GM12878 (cell line): ENCODE results near the gene GOLGA7B. TPM values are rescaled to one million over a fixed set of nuclear protein-coding genes. Genes with fewer than 3 reads are reported as not detected.

ENCODE experiments used
- ATAC-seq: fragments of 200-7000 bp; cut with Tn5 transposase; 3 replicates; pipeline ENCODE4 v1.9.1; 2020; ENCODE audit warnings: mild to moderate bottlenecking, moderate library complexity
- BruUV-seq: library from RNA; stranded (reverse); fragments of 400-500 nt; replicated peaks from 2 replicates; lab custom pipeline; 2021; lab: Mats Ljungman, UMichigan
- CTCF ChIA-PET: fragments of 300-600 bp; sonication (Branson Sonifier 250); formaldehyde crosslinking; extraction: SDS; loops from one replicate; lab custom pipeline; 2021; ENCODE audit warnings: inconsistent platforms; lab: Yijun Ruan, JAX
- POLR2A ChIA-PET: fragments of 350-600 bp; formaldehyde crosslinking; extraction: SDS; loops from one replicate; lab custom pipeline; 2021; ENCODE audit warnings: inconsistent platforms; lab: Charles Lee
- RAD21 ChIA-PET: fragments of 300-600 bp; sonication (Branson Sonifier 250); formaldehyde crosslinking; loops from one replicate; lab custom pipeline; 2023; ENCODE audit warnings: antibody characterized with exemption; ENCODE audit not compliant: unreplicated experiment; lab: Charles Lee
- SMC1A ChIA-PET: fragments of 300-600 bp; sonication (Branson Sonifier 250); formaldehyde crosslinking; loops from one replicate; lab custom pipeline; 2023; ENCODE audit not compliant: unreplicated experiment, uncharacterized antibody; lab: Charles Lee
- DNase-seq: peaks from one replicate; pipeline ENCODE4 v3.0.0-alpha.2; 2011; ENCODE audit warnings: low read depth, low spot score
- FAIRE-seq: peaks from 3 replicates; lab custom pipeline; 2011; peaks lifted over from hg19 to GRCh38; lab: Jason Lieb, UNC
- H2AFZ ChIP-seq: 2 replicates; pipeline ENCODE4 v1.6.0; 2011; ENCODE audit warnings: low read depth, low read length, control low read depth; ENCODE audit not compliant: control insufficient read depth
- H3K27ac ChIP-seq: 2 replicates; pipeline ENCODE4 v1.5.1; 2011; ENCODE audit warnings: control low read depth; ENCODE audit not compliant: control insufficient read depth, insufficient read depth
- H3K27me3 ChIP-seq, 2 experiments: replicated peaks in 1 of 2; 2 replicates each; pipeline versions ENCODE4 v1.6.0 to v1.6.1; 2011; ENCODE audit warnings: low read length in 1 of 2; ENCODE audit not compliant: control insufficient read depth in 2 of 2, insufficient read depth in 2 of 2
- H3K36me3 ChIP-seq, 2 experiments: 2 replicates each; pipeline ENCODE4 v1.5.1; 2011; ENCODE audit warnings: low read length in 1 of 2; ENCODE audit not compliant: control insufficient read depth in 2 of 2, insufficient read depth in 2 of 2
- H3K4me1 ChIP-seq: 2 replicates; pipeline ENCODE4 v1.6.1; 2011; ENCODE audit warnings: mild to moderate bottlenecking, low read length, moderate library complexity, mixed read lengths; ENCODE audit not compliant: control insufficient read depth, insufficient read depth
- H3K4me2 ChIP-seq: 2 replicates; pipeline ENCODE4 v1.6.0; 2011; ENCODE audit warnings: control low read depth; ENCODE audit not compliant: control insufficient read depth, insufficient read depth
- H3K4me3 ChIP-seq: fragments of 200-600 bp; sonication (generic); 2 replicates; pipeline ENCODE4 v1.5.1; 2016
- H3K79me2 ChIP-seq: 2 replicates; pipeline ENCODE4 v1.6.0; 2011; ENCODE audit warnings: low read length; ENCODE audit not compliant: control insufficient read depth, insufficient read depth
- H3K9ac ChIP-seq: 2 replicates; pipeline ENCODE4 v1.8.0; 2011; ENCODE audit warnings: low read length, control low read depth, mixed read lengths; ENCODE audit not compliant: control insufficient read depth, insufficient read depth
- H3K9me3 ChIP-seq: replicated peaks from 3 replicates; pipeline ENCODE4 v1.5.1; 2011; ENCODE audit warnings: mild to moderate bottlenecking, low read length; ENCODE audit not compliant: control insufficient read depth, insufficient read depth
- H4K20me1 ChIP-seq: 2 replicates; pipeline ENCODE4 v1.6.0; 2011; ENCODE audit not compliant: control insufficient read depth, insufficient read depth
- ATF2 ChIP-seq: IDR thresholded peaks from 2 replicates; pipeline ENCODE4 v1.6.1; 2012; ENCODE audit warnings: low read length, inconsistent platforms
- BACH1 ChIP-seq: fragments of 450-650 bp; IDR thresholded peaks from 2 replicates; pipeline ENCODE4 v1.6.1; 2017; ENCODE audit warnings: mild to moderate bottlenecking, borderline replicate concordance
- BCL11A ChIP-seq: IDR thresholded peaks from 2 replicates; pipeline ENCODE4 v1.6.1; 2011; ENCODE audit warnings: low read depth, low read length
- CBFB ChIP-seq: IDR thresholded peaks from 2 replicates; pipeline ENCODE4 v1.6.1; 2016; ENCODE audit warnings: antibody characterized with exemption, low read depth
- E2F8 ChIP-seq: fragments of 450-650 bp; IDR thresholded peaks from 2 replicates; pipeline ENCODE4 v1.6.1; 2018; ENCODE audit warnings: mild to moderate bottlenecking, low read depth, moderate library complexity; ENCODE audit not compliant: partially characterized antibody
- EED ChIP-seq: sonication (generic); IDR thresholded peaks from 2 replicates; pipeline ENCODE4 v1.6.1; 2016; ENCODE audit warnings: antibody characterized with exemption, low read depth
- KDM1A ChIP-seq: fragments of 200-600 bp; sonication (generic); IDR thresholded peaks from 2 replicates; pipeline ENCODE4 v1.6.1; 2016; ENCODE audit warnings: borderline replicate concordance
- MYC ChIP-seq: IDR thresholded peaks from 2 replicates; pipeline ENCODE4 v1.6.1; 2011; ENCODE audit warnings: mild to moderate bottlenecking, low read length, moderate library complexity, inconsistent platforms; ENCODE audit not compliant: insufficient read depth, insufficient replicate concordance, insufficient read length, severe bottlenecking
- PAX5 ChIP-seq: IDR thresholded peaks from 2 replicates; pipeline ENCODE4 v1.6.1; 2011; ENCODE audit warnings: low read depth, low read length, borderline replicate concordance
- RAD21 ChIP-seq: IDR thresholded peaks from 2 replicates; pipeline ENCODE4 v1.6.1; 2011; ENCODE audit warnings: mild to moderate bottlenecking, low read depth, low read length, moderate library complexity; ENCODE audit not compliant: insufficient read depth
- SIN3A ChIP-seq: IDR thresholded peaks from 2 replicates; pipeline ENCODE4 v1.6.1; 2012; ENCODE audit warnings: low read depth, low read length, improper control_type of control experiment
- SMARCA5 ChIP-seq: fragments of 450-650 bp; IDR thresholded peaks from 2 replicates; pipeline ENCODE4 v1.6.1; 2017; ENCODE audit warnings: mild to moderate bottlenecking
- SP1 ChIP-seq: IDR thresholded peaks from one replicate; pipeline ENCODE4 v1.6.1; 2011; ENCODE audit warnings: low read depth, low read length
- SREBF1 ChIP-seq: IDR thresholded peaks from 2 replicates; pipeline ENCODE4 v1.6.1; 2012; ENCODE audit warnings: mild to moderate bottlenecking, low read length
- SREBF2 ChIP-seq: IDR thresholded peaks from 2 replicates; pipeline ENCODE4 v1.6.1; 2012; ENCODE audit warnings: mild to moderate bottlenecking, low read length
- SRF ChIP-seq, 2 experiments: IDR thresholded peaks; 2 replicates each; pipeline ENCODE4 v1.6.1; 2011; ENCODE audit warnings: low read depth in 2 of 2, low read length in 2 of 2, mild to moderate bottlenecking in 1 of 2, moderate library complexity in 1 of 2
- TCF7 ChIP-seq: IDR thresholded peaks from 2 replicates; pipeline ENCODE4 v1.6.1; 2014; ENCODE audit warnings: antibody characterized with exemption, borderline replicate concordance
- WRNIP1 ChIP-seq: IDR thresholded peaks from 2 replicates; pipeline ENCODE4 v1.6.1; 2011; ENCODE audit warnings: low read depth, low read length, improper control_type of control experiment, borderline replicate concordance
- ZNF24 ChIP-seq: fragments of 450-650 bp; IDR thresholded peaks from 2 replicates; pipeline ENCODE4 v1.6.1; 2017; ENCODE audit warnings: antibody characterized with exemption, mild to moderate bottlenecking
- ZNF384 ChIP-seq: IDR thresholded peaks from 2 replicates; pipeline ENCODE4 v1.6.1; 2012; ENCODE audit warnings: low read depth, mild to moderate bottlenecking, low read length, improper control_type of control experiment, borderline replicate concordance
- WGBS: methylation state at CpG from one replicate; pipeline ENCODE4 v1.1.6; 2016; ENCODE audit warnings: low lambda C conversion rate; ENCODE audit not compliant: insufficient replicate concordance, insufficient coverage; ENCODE audit errors: missing lambda C conversion rate; 5-methylcytosine and 5-hydroxymethylcytosine counted together
- in situ Hi-C: fragments of 300-500 bp; cut with MboI; formaldehyde crosslinking; loops from 9 replicates; pipeline ENCODE4 v1.14.3; 2018; ENCODE audit warnings: mixed read lengths
- intact Hi-C: fragments of 100-400 bp; cut with micrococcal nuclease; formaldehyde crosslinking; loops from one replicate; pipeline ENCODE4 v1.14.2; 2022; ENCODE audit not compliant: unreplicated experiment
- polyA plus RNA-seq, 11 experiments: library from polyadenylated mRNA; depleted of rRNA in 4 of 11; unstranded in 6 of 11; stranded (reverse) in 5 of 11; fragments of >200 nt; fragmentation: Nextera tagmentation in 4 of 11; fragmentation: Illumina TruSeq in 1 of 11; extraction: Ambion mirVana in 4 of 11; extraction: Trizol in 1 of 11; gene quantifications; 1 replicate in 1 of 11; 2 replicates in 10 of 11; pipeline versions ENCODE4 v1.2.1 to v1.2.3, GENCODE V29; 2011 to 2016; ENCODE audit warnings: inconsistent platforms in 2 of 11, missing spikeins in 2 of 11, low read depth in 1 of 11
- total RNA-seq, 4 experiments: library from RNA; depleted of rRNA in 3 of 4; stranded (reverse); fragments of >200 nt in 3 of 4; fragmentation: Illumina TruSeq in 1 of 4; extraction: Trizol in 1 of 4; gene quantifications; 2 replicates each; pipeline versions ENCODE4 v1.2.1 to v1.2.3, GENCODE V29; 2013 to 2021

Gene GOLGA7B
- total and polyA plus RNA-seq, 10 of the 15 experiments (the other 5 are each of a cell fraction or from before 2014, with no cell fraction given) = 0.01 to 0.02 (median 0.01) TPM; not detected in 7

GRCh38 chr10:97827702-97828291, 21.8 kb upstream of the GOLGA7B start:
- Histone ChIP-seq H4K20me1 (no peaks in the 10 kb centered on the region), H3K27ac (no peak overlapping the region), H3K36me3 (no peaks in the 10 kb centered on the region), H3K27me3 (peaks cover 2% of the 10 kb centered on the region in 2 experiments; a peak in 2 of 4 replicates), H3K4me3 (no peak overlapping the region), H3K9me3 (no peaks in the 10 kb centered on the region), H3K4me2 (no peak overlapping the region), H3K4me1 (no peaks in the 10 kb centered on the region), H3K79me2 (no peaks in the 10 kb centered on the region), H3K9ac (no peak overlapping the region), H2AFZ (no peak overlapping the region)
- ChIA-PET RAD21 (no interaction called here), CTCF (interaction anchor here (1.0 kb wide), 1 partner anchor 209 kb away, joined by 3 read pairs; no protein-coding TSS in a partner anchor), SMC1A (no interaction called here), POLR2A (no interaction called here)
- in situ Hi-C loops = no loop called here
- DNase-seq (no peak), FAIRE-seq (no peak), ATAC-seq (no peak)
- 41% methylated on average over 10 of the region's 10 CpGs for WGBS
- intact Hi-C loops = no loop called here
- no TSS peak for BruUV-seq
- TF ChIP-seq TCF7 (no peak), SIN3A (no peak), SREBF2 (no peak), BCL11A (no peak), RAD21 (no peak), BACH1 (no peak), KDM1A (no peak), SMARCA5 (no peak), ATF2 (no peak), CBFB (no peak), ZNF24 (no peak), SRF (IDR thresholded peaks at IDR 0.05; ENCODE audit: low read depth in 2 of 2, low read length in 2 of 2) (no peak), EED (no peak), PAX5 (no peak), ZNF384 (no peak), WRNIP1 (no peak), SP1 (no peak), MYC (no peak), SREBF1 (no peak), E2F8 (no peak)
